HK-2 (cell line): ENCODE data around the gene PCDHAC2.

Experiments
- DNase-seq: peaks from one replicate; pipeline ENCODE4 v3.0.0-alpha.2; 2018; ENCODE audit not compliant: unreplicated experiment

Gene PCDHAC2

GRCh38 chr5:140988608-140989007, 22.3 kb downstream of the PCDHAC2 start:
- no peak for DNase-seq

GRCh38 chr5:140989254-140990020, 23.2 kb downstream of the PCDHAC2 start:
- DNase-seq = no peak

DNA sequence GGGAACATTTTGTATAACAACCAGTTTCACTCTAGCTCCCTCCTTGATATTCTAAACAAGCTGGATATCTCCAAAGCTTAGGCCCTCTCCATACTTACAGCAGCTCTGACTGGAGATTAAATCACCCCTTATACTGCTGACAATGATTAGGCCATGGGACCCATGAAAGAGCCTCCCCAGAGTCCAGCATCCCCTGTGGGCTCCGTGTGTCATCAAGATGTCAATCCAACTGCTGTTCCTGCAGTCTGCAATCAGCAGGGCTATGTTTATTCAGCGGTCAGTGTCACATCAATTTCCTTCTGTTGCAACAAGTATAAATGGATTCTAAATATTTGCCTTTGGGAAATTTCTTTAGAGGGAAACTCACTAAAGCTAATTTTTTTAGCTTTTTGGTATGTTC, 26.6 kb downstream of the PCDHAC2 start:
- DNase-seq = no peak

DNA sequence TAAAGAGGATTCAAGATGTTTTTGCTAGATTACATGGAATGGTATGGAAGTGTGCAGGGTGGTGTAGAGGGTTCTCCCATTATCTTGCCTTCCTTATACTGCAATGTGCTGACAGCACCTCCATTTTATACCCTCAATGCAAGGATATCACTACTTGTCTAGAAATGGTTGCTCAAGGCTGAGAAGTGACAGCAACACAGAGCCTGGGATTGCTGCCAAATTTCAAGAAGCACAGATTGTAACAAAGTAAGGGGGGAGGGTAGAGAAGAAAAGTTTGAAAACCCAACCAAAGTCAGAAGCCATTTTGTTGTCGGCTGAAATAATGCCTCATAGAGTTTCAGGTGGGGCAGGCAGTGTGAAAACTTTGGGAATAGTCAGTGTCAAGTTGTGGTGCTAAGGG, 29.8 kb downstream of the PCDHAC2 start:
- DNase-seq = no peak

DNA sequence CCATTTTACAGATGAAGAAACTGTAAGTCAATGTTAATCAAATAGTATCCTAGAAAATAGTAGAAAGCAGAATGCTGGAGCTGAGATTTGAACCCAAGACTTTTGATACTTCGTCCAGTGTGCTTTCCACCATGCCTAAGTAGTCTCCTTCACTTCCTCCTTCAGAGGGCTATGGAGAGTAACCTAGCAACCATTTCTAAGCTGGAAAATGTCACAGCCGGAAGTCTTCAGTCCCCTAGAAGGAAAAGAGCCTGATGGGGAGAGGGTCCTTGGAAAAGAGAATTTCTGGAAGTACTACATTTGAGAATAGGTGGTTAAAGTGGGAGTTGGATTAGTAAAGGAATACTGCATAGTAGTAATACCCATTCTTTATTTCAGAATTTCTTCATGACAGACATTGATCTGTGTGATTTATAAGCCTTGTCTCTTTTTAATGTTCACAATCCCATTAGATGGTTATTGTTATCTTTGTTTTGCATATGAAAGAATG, 32.7 kb downstream of the PCDHAC2 start:
- no peak for DNase-seq

GRCh38 chr5:141001446-141001843, 35.2 kb downstream of the PCDHAC2 start:
- DNase-seq = no peak

- DNase-seq = no peak
Observed at GRCh38 chr5:141001844-141002604, 35.7 kb downstream of the PCDHAC2 start.

- DNase-seq = no peak
Observed at GRCh38 chr5:141002605-141002965, 36.3 kb downstream of the PCDHAC2 start.

DNA sequence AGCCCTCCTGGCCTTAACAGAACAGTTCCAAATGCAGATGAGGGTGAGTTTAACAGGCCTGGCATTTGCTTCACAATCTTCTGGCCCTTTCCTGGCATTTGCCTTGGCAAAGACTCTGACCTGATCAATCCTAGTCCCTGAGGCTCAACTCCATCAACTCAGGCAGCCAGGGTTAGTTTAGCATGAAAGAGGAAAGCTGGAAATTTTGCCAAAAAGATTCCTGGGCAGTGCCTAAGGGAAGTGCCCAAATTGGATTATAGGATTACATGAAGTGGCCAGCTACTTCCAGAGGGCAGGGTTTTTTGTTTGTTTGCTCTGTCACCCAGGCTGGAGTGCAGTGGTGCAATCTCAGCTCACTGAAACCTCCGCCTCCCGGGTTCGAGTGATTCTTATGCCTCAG, 36.8 kb downstream of the PCDHAC2 start:
- no peak for DNase-seq

DNA sequence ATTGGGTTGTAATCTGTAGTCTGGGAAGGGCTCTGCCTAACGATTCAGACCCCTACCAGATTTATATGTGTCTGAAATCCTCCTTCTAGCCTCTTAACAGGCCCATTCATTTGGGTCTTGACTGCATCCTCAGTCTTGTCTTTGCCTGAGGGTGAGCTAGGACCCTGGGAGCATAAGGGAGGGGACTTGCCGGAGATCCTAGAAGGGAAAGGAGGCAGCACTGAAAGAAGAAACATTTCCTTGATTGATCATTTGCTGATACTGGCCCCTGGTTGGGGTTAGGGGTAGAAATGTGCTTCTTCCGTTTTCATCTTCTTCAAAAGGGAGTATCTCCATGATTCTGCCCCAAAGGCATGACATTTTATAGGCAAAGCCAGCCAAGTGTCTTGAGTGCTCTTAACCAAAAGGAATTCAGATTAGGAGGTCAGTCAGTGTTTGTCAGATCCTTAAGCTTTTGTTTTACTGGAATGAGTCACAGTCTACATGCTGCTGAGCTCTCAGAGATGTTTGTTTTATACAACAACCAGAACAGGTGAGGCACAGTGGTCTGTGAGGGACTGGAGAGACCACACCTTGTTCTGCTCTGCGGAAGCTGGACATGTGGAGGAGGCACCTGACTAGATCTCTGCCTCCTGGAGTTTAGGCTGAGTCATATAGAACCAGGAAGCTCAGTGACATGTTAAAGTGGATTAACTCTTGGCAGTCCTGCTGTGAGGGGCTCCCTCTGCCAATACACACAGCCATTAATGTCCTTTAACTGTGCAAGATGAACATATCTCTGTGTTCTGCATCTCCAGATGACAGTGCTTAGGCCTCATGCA, 37.7 kb downstream of the PCDHAC2 start:
- peak; percentile 1 for DNase-seq

- DNase-seq = no peak
Observed at GRCh38 chr5:141007791-141008190, 41.5 kb downstream of the PCDHAC2 start.

DNA sequence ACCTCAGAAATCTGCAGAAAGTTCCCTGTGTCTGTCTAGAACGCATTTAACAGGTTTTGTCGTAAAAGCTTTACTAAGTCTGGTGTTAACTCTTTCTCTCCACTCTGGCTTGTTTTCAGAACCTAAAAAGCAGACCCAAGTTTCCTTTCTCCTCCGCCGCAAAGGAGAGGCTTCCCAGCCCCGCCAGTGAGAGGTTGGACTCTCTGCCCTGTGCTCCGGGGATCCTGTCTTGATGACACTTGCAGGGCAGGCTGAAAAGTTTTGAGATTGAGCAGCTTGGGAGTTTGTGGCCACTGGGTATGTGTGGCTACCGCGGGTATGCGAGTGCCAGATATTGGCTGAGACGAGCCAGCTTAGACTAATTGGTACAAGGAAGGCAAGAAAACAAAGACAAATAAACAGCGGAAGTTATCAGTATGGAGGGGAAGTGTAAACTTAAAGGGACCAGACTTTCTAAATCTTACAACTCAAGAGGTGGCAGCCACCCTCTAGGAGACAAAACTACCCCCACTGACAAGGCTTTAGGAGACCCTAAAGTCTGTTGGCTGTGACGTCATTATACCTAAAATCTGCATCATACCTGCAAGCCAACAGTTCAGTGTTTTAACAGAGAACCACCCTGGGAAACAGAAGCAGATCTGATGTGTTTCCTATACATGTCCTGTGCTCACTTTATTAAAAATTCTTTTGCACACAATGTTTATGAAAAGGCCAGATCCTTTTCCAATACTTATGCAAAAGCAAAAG, 43.9 kb downstream of the PCDHAC2 start:
- no peak for DNase-seq

DNA sequence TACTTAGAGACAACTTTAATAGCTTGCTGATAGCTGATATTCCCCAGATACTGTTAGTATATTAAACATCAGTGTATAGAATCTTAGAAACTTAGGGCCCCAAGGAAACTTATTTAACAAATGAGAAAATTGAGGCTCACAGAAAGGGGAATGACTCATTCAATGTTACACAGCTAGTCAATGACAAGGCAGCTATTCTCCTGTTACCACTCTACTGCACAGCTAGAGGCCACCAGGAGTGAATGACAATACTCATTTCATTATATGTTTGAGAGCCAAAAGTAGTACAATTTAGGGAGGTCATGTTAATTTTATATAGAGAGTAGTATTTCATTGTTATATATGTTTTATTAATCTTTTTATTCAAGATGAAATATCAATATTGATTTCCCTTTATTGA, 51.7 kb downstream of the PCDHAC2 start:
- DNase-seq = no peak
